ENCODE measurements around the gene TPST1. TPM values are rescaled to one million over a fixed set of nuclear protein-coding genes. Genes with fewer than 3 reads are reported as not detected.
"Not testable (repeated sequence)": the region's sequence is repeated elsewhere in the genome, so short reads cannot be mapped to it uniquely, and the experiment has no call there.

The TPST1 gene
- polyA plus RNA-seq = 1 to 10 TPM; 4.4 to 5.9 TPM

DNA sequence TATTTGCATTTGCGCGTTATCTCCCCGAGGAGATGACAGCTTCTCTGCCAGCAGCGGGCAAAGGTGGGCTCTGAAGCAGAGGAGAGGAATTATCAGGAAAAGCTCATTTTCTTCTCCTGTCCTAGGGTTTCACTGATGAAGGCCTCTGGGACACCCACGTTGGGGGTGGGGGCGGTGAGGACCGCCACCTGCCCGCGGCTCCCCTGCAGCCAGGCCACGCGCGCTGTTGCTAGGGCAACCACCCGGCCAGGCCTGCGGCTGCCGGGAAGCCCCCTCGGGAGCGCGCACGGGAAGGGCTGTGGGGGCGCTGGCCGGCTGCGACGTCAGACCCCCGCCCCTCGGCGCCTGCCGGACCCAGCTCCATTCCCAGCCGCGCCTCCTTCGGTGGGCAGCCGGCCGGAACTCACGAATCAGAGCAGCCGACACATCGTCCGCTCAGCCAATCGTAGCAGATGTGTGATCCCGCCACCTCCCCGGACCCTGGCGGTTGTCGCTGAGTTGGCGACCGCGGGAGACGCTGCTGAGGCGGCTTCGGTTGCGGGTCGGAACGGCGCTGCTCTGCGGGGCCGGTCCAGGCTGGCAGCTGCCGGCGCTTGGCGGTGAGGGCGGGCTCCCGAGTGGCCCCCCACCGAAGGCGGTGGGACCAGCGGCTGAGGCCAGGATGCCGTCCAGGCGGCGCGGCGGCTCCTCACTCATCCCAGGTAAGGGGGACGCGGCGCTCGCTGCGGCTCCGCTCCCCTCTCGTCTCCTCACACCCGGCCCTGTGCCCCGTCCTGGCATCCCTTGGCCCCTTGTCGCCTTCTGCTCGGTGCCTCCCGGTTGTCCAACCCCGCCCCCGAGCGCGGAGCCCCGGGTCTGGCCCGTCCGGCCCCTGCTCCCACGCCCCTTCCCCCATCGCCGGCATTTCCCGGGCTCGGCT, at the start of gene TPST1:
TSS of gene TPST1 (plus strand) at position 513 of the 919 bp plus-strand sequence. CDS start 35,092 bp downstream, outside the sequence.
- peak within 1 kb of the TSS; percentile 34 to 66 for H3K27ac ChIP-seq (ENCODE audit: low read depth in 2 of 2, low read length in 1 of 2)
- peaks cover 0 to 4% of the 10 kb centered on the region in 2 donors for H3K36me3 ChIP-seq (ENCODE audit: control insufficient read depth in 2 of 2, insufficient read depth in 2 of 2, low read length in 1 of 2)
- peaks cover 0 to 6% of the 10 kb centered on the region in 2 donors for H3K4me1 ChIP-seq (ENCODE audit: control insufficient read depth in 2 of 2, insufficient read depth in 2 of 2, low read length in 1 of 2)
- no peaks in the 10 kb centered on the region for H3K27me3 ChIP-seq (ENCODE audit: control insufficient read depth in 1 of 2, insufficient read depth in 2 of 2, low read length in 2 of 2)
- peak within 1 kb of the TSS; percentile 70 to 99 for H3K4me3 ChIP-seq (ENCODE audit: low read depth in 1 of 2, low read length in 2 of 2)
- 1% methylated on average over 73 to 90 of the region's 90 CpGs for WGBS, 2 donors
- H3K9me3 ChIP-seq (ENCODE audit: control insufficient read depth in 2 of 2, insufficient read depth in 1 of 2, low read depth in 1 of 2, low read length in 1 of 2) = no peaks in the 10 kb centered on the region

DNA sequence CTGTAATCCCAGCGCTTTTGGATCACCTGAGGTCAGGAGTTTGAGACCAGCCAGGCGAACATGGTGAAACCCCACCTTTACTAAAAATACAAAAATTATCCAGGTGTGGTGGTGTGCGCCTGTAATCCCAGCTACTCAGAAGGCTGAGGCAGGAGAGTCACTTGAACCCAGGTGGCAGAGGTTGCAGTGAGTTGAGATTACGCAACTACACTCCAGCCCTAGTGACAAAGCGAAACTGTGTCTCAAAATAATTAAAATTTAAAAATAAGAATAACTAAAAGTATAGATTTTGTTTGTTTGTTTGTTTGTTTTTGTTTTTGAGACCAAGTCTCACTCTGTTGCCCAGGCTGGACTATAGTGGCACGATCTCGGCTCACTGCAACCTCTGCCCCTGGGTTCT, 49.1 kb upstream of the TPST1 start:
- H3K4me3 ChIP-seq (ENCODE audit: low read depth in 1 of 2, low read length in 2 of 2); H3K27ac ChIP-seq (ENCODE audit: low read depth in 2 of 2, low read length in 1 of 2); H3K9me3 ChIP-seq (ENCODE audit: control insufficient read depth in 2 of 2, insufficient read depth in 1 of 2, low read depth in 1 of 2, low read length in 1 of 2); H3K4me1 ChIP-seq (ENCODE audit: control insufficient read depth in 2 of 2, insufficient read depth in 2 of 2, low read length in 1 of 2); H3K27me3 ChIP-seq (ENCODE audit: control insufficient read depth in 1 of 2, insufficient read depth in 2 of 2, low read length in 2 of 2): not testable (repeated sequence)
- 95 to 98% methylated on average over 7 of the region's 7 CpGs for WGBS, 2 donors
- peaks cover 3 to 14% of the 10 kb centered on the region in 2 donors for H3K36me3 ChIP-seq (ENCODE audit: control insufficient read depth in 2 of 2, insufficient read depth in 2 of 2, low read length in 1 of 2)

DNA sequence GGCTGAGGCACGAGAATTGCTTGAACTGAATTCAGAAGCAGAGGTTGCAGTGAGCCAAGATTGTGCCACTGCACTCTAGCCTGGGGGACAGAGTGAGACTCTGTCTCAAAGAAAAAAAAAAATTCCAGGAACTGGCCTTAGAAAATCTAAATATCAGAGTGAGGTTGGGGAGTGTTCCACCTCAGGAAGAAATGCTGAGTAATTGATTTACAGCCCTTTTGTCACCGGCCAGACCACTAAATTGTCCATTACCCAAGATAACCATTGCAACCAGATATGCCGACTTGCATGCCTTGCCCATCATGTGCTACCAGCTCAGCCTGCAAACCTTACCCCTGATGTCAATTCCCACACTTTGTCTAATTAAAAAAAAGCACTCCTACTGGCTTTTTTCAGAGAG, 48.1 kb upstream of the TPST1 start:
- Histone ChIP-seq H3K9me3 (ENCODE audit: control insufficient read depth in 2 of 2, insufficient read depth in 1 of 2, low read depth in 1 of 2, low read length in 1 of 2) (no peaks in the 10 kb centered on the region), H3K4me3 (ENCODE audit: low read depth in 1 of 2, low read length in 2 of 2) (no peak overlapping the region), H3K36me3 (ENCODE audit: control insufficient read depth in 2 of 2, insufficient read depth in 2 of 2, low read length in 1 of 2) (peaks cover 3 to 12% of the 10 kb centered on the region in 2 donors), H3K4me1 (ENCODE audit: control insufficient read depth in 2 of 2, insufficient read depth in 2 of 2, low read length in 1 of 2) (no peaks in the 10 kb centered on the region), H3K27ac (ENCODE audit: low read depth in 2 of 2, low read length in 1 of 2) (no peak overlapping the region), H3K27me3 (ENCODE audit: control insufficient read depth in 1 of 2, insufficient read depth in 2 of 2, low read length in 2 of 2) (no peaks in the 10 kb centered on the region)
- WGBS, 2 donors = 87 to 90% methylated on average over 3 of the region's 3 CpGs

DNA sequence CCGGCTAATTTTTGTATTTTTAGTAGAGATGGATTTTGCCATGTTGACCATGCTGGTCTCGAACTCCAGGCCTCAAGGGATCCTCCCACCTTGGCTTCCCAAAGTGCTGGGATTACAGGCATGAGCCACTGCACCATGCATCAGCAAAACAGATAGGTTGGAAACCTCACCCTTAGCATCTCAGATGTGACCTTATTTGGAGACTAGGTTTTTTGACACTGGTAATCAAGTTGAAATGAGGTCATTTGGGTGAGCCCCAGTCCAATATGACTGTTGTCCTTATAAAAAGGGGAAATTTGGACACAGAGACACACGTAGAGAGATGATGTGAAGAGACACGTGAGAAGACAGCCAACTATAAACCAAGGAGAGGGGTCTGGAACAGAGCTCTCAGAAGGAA, 42.5 kb upstream of the TPST1 start:
- Histone ChIP-seq H3K4me3 (ENCODE audit: low read depth in 1 of 2, low read length in 2 of 2) (no peak overlapping the region), H3K36me3 (ENCODE audit: control insufficient read depth in 2 of 2, insufficient read depth in 2 of 2, low read length in 1 of 2) (no peaks in the 10 kb centered on the region), H3K27ac (ENCODE audit: low read depth in 2 of 2, low read length in 1 of 2) (no peak overlapping the region), H3K27me3 (ENCODE audit: control insufficient read depth in 1 of 2, insufficient read depth in 2 of 2, low read length in 2 of 2) (no peaks in the 10 kb centered on the region), H3K4me1 (ENCODE audit: control insufficient read depth in 2 of 2, insufficient read depth in 2 of 2, low read length in 1 of 2) (no peaks in the 10 kb centered on the region), H3K9me3 (ENCODE audit: control insufficient read depth in 2 of 2, insufficient read depth in 1 of 2, low read depth in 1 of 2, low read length in 1 of 2) (no peaks in the 10 kb centered on the region)
- 83 to 87% methylated on average over 4 of the region's 4 CpGs for WGBS, 2 donors

DNA sequence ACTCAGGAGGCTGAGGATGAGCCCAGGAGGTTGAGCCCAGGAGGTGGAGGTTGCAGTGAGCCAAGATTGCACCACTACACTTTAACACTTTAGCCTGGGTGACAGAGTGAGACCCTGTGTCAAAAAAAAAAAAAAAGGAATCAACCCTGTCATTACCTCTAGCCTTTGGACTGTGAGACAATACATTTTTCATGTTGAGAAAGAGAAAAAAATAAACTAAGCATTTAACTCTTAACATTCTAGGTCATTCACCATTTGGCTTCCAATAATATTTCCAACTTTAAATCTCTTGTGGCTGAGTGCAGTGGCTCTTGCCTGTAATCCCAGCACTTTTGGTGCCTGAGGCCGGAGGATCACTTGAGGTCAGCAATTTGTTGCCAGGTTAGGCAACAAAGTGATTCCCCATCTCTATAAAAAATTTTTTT, 41.9 kb upstream of the TPST1 start:
- Histone ChIP-seq H3K4me3 (ENCODE audit: low read depth in 1 of 2, low read length in 2 of 2) (no peak overlapping the region), H3K4me1 (ENCODE audit: control insufficient read depth in 2 of 2, insufficient read depth in 2 of 2, low read length in 1 of 2) (no peaks in the 10 kb centered on the region), H3K36me3 (ENCODE audit: control insufficient read depth in 2 of 2, insufficient read depth in 2 of 2, low read length in 1 of 2) (no peaks in the 10 kb centered on the region), H3K27me3 (ENCODE audit: control insufficient read depth in 1 of 2, insufficient read depth in 2 of 2, low read length in 2 of 2) (no peaks in the 10 kb centered on the region), H3K27ac (ENCODE audit: low read depth in 2 of 2, low read length in 1 of 2) (no peak overlapping the region), H3K9me3 (ENCODE audit: control insufficient read depth in 2 of 2, insufficient read depth in 1 of 2, low read depth in 1 of 2, low read length in 1 of 2) (no peaks in the 10 kb centered on the region)
- 86 to 88% methylated on average over 1 of the region's 1 CpG for WGBS, 2 donors

DNA sequence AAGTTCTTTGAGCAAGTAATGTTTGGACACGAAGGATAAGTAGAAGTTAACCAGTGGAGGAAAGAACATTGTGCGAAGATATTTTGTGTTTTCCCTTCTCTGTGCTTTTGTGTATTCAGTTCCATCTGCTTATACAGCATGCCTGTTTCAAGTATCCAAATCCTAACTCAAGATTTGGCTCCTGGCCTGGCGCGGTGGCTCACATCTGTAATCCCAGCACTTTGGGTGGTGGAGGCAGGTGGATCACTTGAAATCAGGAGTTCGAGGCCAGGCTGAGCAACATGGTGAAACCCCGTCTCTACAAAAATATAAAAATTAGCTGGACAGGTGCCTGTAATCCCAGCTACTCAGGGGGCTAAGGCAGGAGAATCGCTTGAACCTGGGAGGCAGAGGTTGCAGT, 40.8 kb upstream of the TPST1 start:
- H3K27me3 ChIP-seq (ENCODE audit: control insufficient read depth in 1 of 2, insufficient read depth in 2 of 2, low read length in 2 of 2) = no peaks in the 10 kb centered on the region
- WGBS, 2 donors = 78 to 81% methylated on average over 7 of the region's 7 CpGs
- H3K4me3 ChIP-seq (ENCODE audit: low read depth in 1 of 2, low read length in 2 of 2) = no peak overlapping the region
- H3K9me3 ChIP-seq (ENCODE audit: control insufficient read depth in 2 of 2, insufficient read depth in 1 of 2, low read depth in 1 of 2, low read length in 1 of 2) = no peaks in the 10 kb centered on the region
- H3K36me3 ChIP-seq (ENCODE audit: control insufficient read depth in 2 of 2, insufficient read depth in 2 of 2, low read length in 1 of 2) = no peaks in the 10 kb centered on the region
- no peaks in the 10 kb centered on the region for H3K4me1 ChIP-seq (ENCODE audit: control insufficient read depth in 2 of 2, insufficient read depth in 2 of 2, low read length in 1 of 2)
- no peak overlapping the region for H3K27ac ChIP-seq (ENCODE audit: low read depth in 2 of 2, low read length in 1 of 2)

DNA sequence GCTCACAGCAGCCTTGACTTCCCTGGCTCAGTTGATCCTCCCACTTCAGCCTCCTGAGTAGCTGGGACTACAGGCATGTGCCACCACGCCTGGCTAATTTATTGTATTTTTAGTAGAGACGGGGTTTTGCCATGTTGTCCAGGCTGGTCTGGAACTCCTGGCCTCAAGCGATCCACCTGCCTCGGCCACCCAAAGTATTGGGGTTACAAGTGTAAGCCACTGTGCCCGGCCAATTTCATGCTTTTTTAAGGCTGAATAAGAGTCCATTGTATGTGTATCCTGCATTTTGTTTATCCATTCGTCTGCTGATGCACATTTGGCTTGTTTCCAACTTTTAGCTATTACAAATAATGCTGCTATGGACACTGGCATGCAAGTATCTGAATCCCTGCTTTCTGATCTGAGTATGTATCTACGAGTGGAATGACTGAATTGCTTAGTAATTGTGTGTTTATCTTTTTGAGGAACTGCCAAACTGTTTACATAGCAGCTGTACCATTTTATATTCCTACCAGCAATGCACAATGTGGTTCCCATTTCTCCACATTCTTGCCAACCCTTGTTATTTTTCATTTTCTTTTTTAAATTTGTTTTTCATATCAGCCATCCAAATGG, 37.3 kb upstream of the TPST1 start:
- Histone ChIP-seq H3K9me3 (ENCODE audit: control insufficient read depth in 2 of 2, insufficient read depth in 1 of 2, low read depth in 1 of 2, low read length in 1 of 2) (no peaks in the 10 kb centered on the region), H3K4me1 (ENCODE audit: control insufficient read depth in 2 of 2, insufficient read depth in 2 of 2, low read length in 1 of 2) (peaks cover 0 to 7% of the 10 kb centered on the region in 2 donors), H3K27ac (ENCODE audit: low read depth in 2 of 2, low read length in 1 of 2) (no peak overlapping the region), H3K36me3 (ENCODE audit: control insufficient read depth in 2 of 2, insufficient read depth in 2 of 2, low read length in 1 of 2) (no peaks in the 10 kb centered on the region), H3K27me3 (ENCODE audit: control insufficient read depth in 1 of 2, insufficient read depth in 2 of 2, low read length in 2 of 2) (no peaks in the 10 kb centered on the region), H3K4me3 (ENCODE audit: low read depth in 1 of 2, low read length in 2 of 2) (no peak overlapping the region)
- 57 to 59% methylated on average over 7 of the region's 7 CpGs for WGBS, 2 donors

DNA sequence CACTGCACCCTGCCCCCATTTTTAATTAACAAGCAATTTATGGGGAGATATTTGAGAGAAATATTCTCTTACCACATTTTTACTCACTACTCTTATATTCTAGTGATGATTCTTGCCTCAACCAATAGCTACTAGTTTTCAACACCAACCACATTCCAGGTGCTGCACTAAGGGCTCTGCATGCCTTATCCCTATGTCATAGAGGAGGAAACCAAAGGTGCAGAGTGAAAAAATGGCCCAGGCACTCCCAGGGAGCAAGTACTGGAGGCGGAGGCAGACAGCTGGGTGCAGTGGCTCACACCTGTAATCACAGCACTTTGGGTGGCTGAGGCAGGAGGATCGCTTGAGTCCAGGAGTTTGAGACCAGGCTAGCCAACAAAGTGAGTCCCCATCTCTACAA, 35.5 kb upstream of the TPST1 start:
- Histone ChIP-seq H3K36me3 (ENCODE audit: control insufficient read depth in 2 of 2, insufficient read depth in 2 of 2, low read length in 1 of 2) (no peaks in the 10 kb centered on the region), H3K27me3 (ENCODE audit: control insufficient read depth in 1 of 2, insufficient read depth in 2 of 2, low read length in 2 of 2) (no peaks in the 10 kb centered on the region), H3K4me3 (ENCODE audit: low read depth in 1 of 2, low read length in 2 of 2) (no peak overlapping the region), H3K27ac (ENCODE audit: low read depth in 2 of 2, low read length in 1 of 2) (peak overlapping the region in 1 of 2 donors; percentile 21), H3K4me1 (ENCODE audit: control insufficient read depth in 2 of 2, insufficient read depth in 2 of 2, low read length in 1 of 2) (peaks cover 0 to 7% of the 10 kb centered on the region in 2 donors), H3K9me3 (ENCODE audit: control insufficient read depth in 2 of 2, insufficient read depth in 1 of 2, low read depth in 1 of 2, low read length in 1 of 2) (no peaks in the 10 kb centered on the region)
- WGBS, 2 donors = 92 to 100% methylated on average over 2 of the region's 2 CpGs

DNA sequence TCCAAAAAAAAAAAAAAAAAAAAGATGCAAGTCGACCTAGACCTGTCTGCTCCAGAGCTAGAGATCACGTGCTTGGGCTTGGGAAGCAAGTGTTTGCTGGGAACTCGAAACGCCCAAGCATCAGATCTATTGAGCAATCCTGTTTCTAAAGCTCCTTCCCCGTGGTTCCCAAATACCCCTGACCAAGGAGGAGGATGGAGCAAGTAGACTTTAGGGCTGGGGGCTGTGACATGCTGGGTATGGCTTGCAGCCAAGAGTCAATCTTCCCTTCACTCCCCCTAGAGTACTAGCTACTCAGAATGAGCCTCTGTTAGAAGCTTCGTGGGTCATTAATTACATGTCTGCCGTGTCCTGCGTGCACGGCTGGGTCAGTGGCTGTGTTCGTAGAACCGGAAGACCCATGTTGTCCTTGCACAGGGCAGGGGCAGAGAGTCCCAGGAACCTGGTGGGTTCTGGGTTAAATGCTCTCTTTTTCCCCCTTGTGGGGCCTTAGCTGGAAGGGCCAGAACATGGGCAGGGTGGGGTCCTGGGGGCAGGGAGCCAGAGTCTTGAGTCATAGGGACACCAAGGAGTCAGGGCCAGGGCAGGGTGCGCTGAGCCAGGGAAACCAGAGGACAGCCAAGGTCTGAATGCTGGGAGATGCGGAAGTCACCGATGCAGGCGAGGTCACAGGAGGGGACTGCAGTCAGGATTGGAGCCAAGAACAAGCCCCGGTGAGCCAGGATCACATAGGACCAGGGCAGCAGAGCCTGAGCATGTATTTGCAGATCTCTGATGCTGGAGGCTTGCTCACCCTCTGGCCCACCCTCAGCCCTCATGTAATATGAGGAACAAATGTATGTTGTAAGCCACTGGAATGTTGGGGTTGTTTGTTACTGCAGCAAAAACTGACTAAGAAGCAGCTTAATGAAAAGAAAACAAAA, 34.6 kb upstream of the TPST1 start:
- Histone ChIP-seq H3K27ac (ENCODE audit: low read depth in 2 of 2, low read length in 1 of 2) (peak overlapping the region; percentile 44 to 60), H3K36me3 (ENCODE audit: control insufficient read depth in 2 of 2, insufficient read depth in 2 of 2, low read length in 1 of 2) (no peaks in the 10 kb centered on the region), H3K4me1 (ENCODE audit: control insufficient read depth in 2 of 2, insufficient read depth in 2 of 2, low read length in 1 of 2) (peaks cover 0 to 7% of the 10 kb centered on the region in 2 donors), H3K9me3 (ENCODE audit: control insufficient read depth in 2 of 2, insufficient read depth in 1 of 2, low read depth in 1 of 2, low read length in 1 of 2) (no peaks in the 10 kb centered on the region), H3K4me3 (ENCODE audit: low read depth in 1 of 2, low read length in 2 of 2) (no peak overlapping the region), H3K27me3 (ENCODE audit: control insufficient read depth in 1 of 2, insufficient read depth in 2 of 2, low read length in 2 of 2) (no peaks in the 10 kb centered on the region)
- 49 to 56% methylated on average over 16 of the region's 16 CpGs for WGBS, 2 donors

Data from esophagus (tissue), 2 donors.